ENCODE measurements around the gene HEATR1. TPM values are rescaled to one million over a fixed set of nuclear protein-coding genes. Genes with fewer than 3 reads are reported as not detected.

The HEATR1 gene
- 10 to 100 TPM; 23.0 to 37.5 (median 25.5) TPM for total RNA-seq

DNA sequence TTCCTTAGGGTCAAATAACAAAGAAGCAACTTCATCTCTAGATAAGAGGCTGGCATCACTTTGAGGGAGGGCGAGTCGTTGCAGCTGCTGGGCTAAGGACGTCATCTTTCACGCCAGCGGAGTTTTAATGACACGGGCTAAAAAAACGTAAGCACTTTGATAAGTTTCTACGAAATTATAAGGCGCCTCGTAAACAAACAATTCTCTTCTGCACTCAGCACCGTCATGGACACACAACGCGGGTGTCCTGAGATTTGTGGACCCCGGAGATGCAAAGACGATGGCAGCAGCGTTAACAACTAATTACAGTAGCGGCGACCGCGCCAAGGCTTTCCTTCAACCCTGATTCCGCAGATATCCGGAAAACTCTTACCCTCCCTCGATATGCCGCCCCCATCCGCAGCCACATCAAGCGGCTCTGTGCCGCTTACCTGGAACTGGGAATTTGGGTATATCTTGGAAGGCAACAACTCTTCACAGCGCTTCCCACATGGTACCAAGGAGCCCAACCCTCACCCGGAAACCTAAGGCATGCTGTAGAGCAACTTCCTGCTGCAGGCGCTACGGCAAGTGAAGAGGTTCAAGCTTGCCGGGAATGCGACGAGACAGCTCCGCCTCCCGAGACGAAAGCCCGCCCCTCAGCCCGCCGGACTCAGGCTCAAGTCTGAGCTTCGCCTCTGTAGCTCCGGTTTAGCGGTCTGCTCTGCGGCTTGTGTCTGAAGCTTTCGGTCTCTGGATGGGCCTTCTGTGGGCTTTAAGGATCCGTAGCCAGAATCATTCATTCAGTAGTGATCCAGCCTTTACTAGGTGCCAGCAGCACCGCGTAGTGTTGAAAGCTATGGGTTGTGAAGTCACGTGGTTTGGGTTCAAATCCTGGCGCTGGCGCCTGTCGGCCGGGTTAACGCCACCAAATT lies at the start of gene HEATR1:
TSS of gene HEATR1 (minus strand) at position 526 of the 914 bp plus-strand sequence. CDS start at position 105, 421 bp downstream.
- peak; percentile 93 to 94 for DNase-seq
- peaks cover 10 to 16% of the 10 kb centered on the region in 2 donors for H3K4me1 ChIP-seq
- TF ChIP-seq POLR2A (IDR thresholded peaks at IDR 0.05) = peak in 1 of 2 donors; percentile 41
- TF ChIP-seq CTCF (IDR thresholded peaks at IDR 0.05) = no peak
- no peaks in the 10 kb centered on the region for H3K27me3 ChIP-seq
- WGBS, 2 donors = 0% methylated on average over 35 to 51 of the region's 54 CpGs
- H3K27ac ChIP-seq = peak within 1 kb of the TSS; percentile 48 to 75 (median 60)
- peaks cover 5 to 6% of the 10 kb centered on the region in 2 donors for H3K36me3 ChIP-seq
- no peaks in the 10 kb centered on the region for H3K9me3 ChIP-seq
- H3K4me3 ChIP-seq (replicated peaks in 1 of 3) = peak within 1 kb of the TSS; percentile 62 to 81 (median 63)
- intact Hi-C loops (cut with DNase I) = loop anchor here (10.0 kb wide), 1 partner anchor 191 kb away; the partner anchor contains the start of gene MTR

DNA sequence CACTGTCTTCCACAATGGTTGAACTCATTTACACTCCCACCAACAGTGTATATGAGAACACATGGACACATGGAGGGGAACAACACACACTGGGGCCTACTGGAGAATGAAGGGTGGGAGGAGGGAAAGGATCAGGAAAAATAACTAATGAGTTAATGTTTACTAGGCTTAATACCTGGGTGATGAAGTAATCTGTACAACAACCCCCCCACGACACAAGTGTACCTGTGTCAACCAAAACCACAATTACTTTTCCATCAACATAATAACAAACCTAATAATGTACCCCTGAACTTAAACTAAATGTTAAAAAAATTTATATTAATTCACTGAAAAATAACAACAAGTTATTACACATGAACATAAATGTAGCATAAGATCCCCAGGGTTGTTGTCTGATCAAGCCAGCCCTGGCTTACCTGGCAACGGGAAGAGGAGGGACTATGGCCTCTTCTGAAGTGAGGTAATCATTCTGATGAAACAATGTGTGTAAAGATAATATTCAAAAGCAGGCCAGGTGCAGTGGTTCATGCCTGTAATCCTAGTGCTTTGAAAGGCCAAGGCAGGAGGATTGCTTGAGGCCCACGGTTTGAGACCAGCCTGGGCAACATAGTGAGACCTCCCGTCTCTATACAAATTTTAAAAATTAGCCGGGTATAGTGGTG lies 40.8 kb upstream of the HEATR1 start:
- Histone ChIP-seq H3K36me3 (no peaks in the 10 kb centered on the region), H3K9me3 (no peaks in the 10 kb centered on the region), H3K27ac (no peak overlapping the region), H3K27me3 (no peaks in the 10 kb centered on the region), H3K4me3 (replicated peaks in 1 of 3) (no peak overlapping the region), H3K4me1 (no peaks in the 10 kb centered on the region)
- no peak for DNase-seq
- TF ChIP-seq POLR2A (IDR thresholded peaks at IDR 0.05) (no peak), CTCF (IDR thresholded peaks at IDR 0.05) (no peak)
- WGBS, 2 donors = 85 to 87% methylated on average over 5 of the region's 5 CpGs
- intact Hi-C loops (cut with DNase I) = no loop called here

DNA sequence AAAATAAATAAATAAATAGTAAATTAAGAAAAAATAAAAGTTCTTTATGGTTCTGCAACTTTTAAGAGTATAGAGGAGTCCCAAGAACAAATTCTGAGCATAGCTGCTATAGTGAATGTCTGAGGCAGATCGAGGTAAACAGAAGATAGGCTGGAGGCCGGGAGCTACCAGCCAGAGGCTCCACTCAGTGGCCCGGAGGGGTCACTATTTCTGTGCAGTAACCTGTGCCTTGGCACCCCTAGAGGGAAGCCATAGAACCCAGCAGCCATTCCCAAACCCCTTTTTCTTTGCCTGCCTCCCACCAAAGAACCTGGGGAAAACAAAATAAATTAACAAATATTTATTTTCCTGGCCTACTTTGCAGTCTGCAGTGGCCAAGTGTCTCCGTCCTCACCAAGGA lies 38.4 kb upstream of the HEATR1 start:
- intact Hi-C loops (cut with DNase I) = no loop called here
- no peaks in the 10 kb centered on the region for H3K4me1 ChIP-seq
- no peak overlapping the region for H3K27ac ChIP-seq
- DNase-seq = no peak
- H3K36me3 ChIP-seq = no peaks in the 10 kb centered on the region
- H3K27me3 ChIP-seq = no peaks in the 10 kb centered on the region
- TF ChIP-seq POLR2A (IDR thresholded peaks at IDR 0.05) = no peak
- no peak overlapping the region for H3K4me3 ChIP-seq (replicated peaks in 1 of 3)
- 87 to 89% methylated on average over 4 of the region's 4 CpGs for WGBS, 2 donors
- no peaks in the 10 kb centered on the region for H3K9me3 ChIP-seq

DNA sequence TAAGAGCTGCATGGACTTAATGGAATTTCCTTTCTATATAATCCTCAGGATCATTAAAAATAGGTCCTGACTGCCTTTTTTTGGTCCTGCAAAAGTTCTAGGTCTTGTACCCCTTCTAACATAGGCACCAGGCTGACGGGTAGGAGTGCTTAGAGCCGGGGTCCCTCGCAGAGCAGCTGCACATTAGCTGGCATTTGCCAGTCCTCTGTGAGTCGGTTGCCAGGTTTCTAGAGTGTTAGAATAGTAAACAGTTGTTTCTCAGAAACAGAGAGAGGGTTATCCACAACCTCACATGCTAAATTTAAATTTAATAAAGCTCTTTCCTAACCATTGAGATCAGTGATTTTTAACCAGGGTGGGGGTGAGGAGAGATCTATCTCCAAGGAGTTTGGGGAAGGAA lies 35.4 kb upstream of the HEATR1 start:
- Histone ChIP-seq H3K27ac (no peak overlapping the region), H3K4me3 (replicated peaks in 1 of 3) (no peak overlapping the region), H3K36me3 (no peaks in the 10 kb centered on the region), H3K4me1 (no peaks in the 10 kb centered on the region), H3K27me3 (no peaks in the 10 kb centered on the region), H3K9me3 (no peaks in the 10 kb centered on the region)
- DNase-seq = no peak
- 69% methylated on average over 4 of the region's 4 CpGs for WGBS, 2 donors
- TF ChIP-seq CTCF (IDR thresholded peaks at IDR 0.05) (no peak), POLR2A (IDR thresholded peaks at IDR 0.05) (no peak)
- intact Hi-C loops (cut with DNase I) = no loop called here

GRCh38 chr1:236638945-236639344 lies 34.6 kb upstream of the HEATR1 start:
- Histone ChIP-seq H3K4me3 (replicated peaks in 1 of 3) (no peak overlapping the region), H3K27me3 (no peaks in the 10 kb centered on the region), H3K36me3 (no peaks in the 10 kb centered on the region), H3K9me3 (no peaks in the 10 kb centered on the region), H3K27ac (no peak overlapping the region), H3K4me1 (no peaks in the 10 kb centered on the region)
- no peak for DNase-seq
- intact Hi-C loops (cut with DNase I) = no loop called here
- 85 to 90% methylated on average over 13 of the region's 13 CpGs for WGBS, 2 donors
- TF ChIP-seq POLR2A (IDR thresholded peaks at IDR 0.05) (no peak), CTCF (IDR thresholded peaks at IDR 0.05) (no peak)

Measured in thyroid gland (tissue), 4 donors.